ENCODE measurements around the gene CARNS1.
A peak's percentile ranks its signal among the peaks of the same experiment; 100 is the strongest.
"Not testable (repeated sequence)": the region's sequence is repeated elsewhere in the genome, so short reads cannot be mapped to it uniquely, and the experiment has no call there.

Gene CARNS1

GRCh38 chr11:67396259-67396581, 19.3 kb upstream of the CARNS1 start:
- DNase-seq (ENCODE audit: low read depth in 2 of 2): no peak

GRCh38 chr11:67396587-67397389, 18.7 kb upstream of the CARNS1 start:
- no peak for DNase-seq (ENCODE audit: low read depth in 2 of 2)

- no peak for DNase-seq (ENCODE audit: low read depth in 2 of 2)
Measured at GRCh38 chr11:67397536-67397935, 17.9 kb upstream of the CARNS1 start.

GRCh38 chr11:67397986-67398660, 17.4 kb upstream of the CARNS1 start:
- DNase-seq (ENCODE audit: low read depth in 2 of 2): no peak

GRCh38 chr11:67398661-67399563, 16.6 kb upstream of the CARNS1 start:
- DNase-seq (ENCODE audit: low read depth in 2 of 2): no peak

GRCh38 chr11:67400251-67400941, 15.1 kb upstream of the CARNS1 start:
- no peak for DNase-seq (ENCODE audit: low read depth in 2 of 2)

- DNase-seq (ENCODE audit: low read depth in 2 of 2): no peak
Measured at GRCh38 chr11:67400942-67401494, 14.5 kb upstream of the CARNS1 start.

- peak; percentile 81 to 88 for DNase-seq (ENCODE audit: low read depth in 2 of 2)
Measured at GRCh38 chr11:67401495-67402191, 13.8 kb upstream of the CARNS1 start, which contains the start of gene PPP1CA. Gene PPP1CA (minus strand): TSS chr11:67401858. CDS start chr11:67401782, 76 bp downstream.

GRCh38 chr11:67402192-67402839, 13.2 kb upstream of the CARNS1 start:
- DNase-seq (ENCODE audit: low read depth in 2 of 2): not testable (repeated sequence)

GRCh38 chr11:67403085-67403484, 12.4 kb upstream of the CARNS1 start:
- DNase-seq (ENCODE audit: low read depth in 2 of 2): not testable (repeated sequence)

GRCh38 chr11:67404515-67405195, 10.8 kb upstream of the CARNS1 start:
- no peak for DNase-seq (ENCODE audit: low read depth in 2 of 2)

GRCh38 chr11:67405196-67405567, 10.3 kb upstream of the CARNS1 start:
- no peak for DNase-seq (ENCODE audit: low read depth in 2 of 2)

GRCh38 chr11:67405688-67406339, 9.7 kb upstream of the CARNS1 start:
- no peak for DNase-seq (ENCODE audit: low read depth in 2 of 2)

- DNase-seq (ENCODE audit: low read depth in 2 of 2): no peak
Measured at GRCh38 chr11:67406420-67406968, 9.0 kb upstream of the CARNS1 start.

GRCh38 chr11:67406969-67407687, 8.3 kb upstream of the CARNS1 start:
- DNase-seq (ENCODE audit: low read depth in 2 of 2): no peak

GRCh38 chr11:67407688-67408163, 7.8 kb upstream of the CARNS1 start:
- no peak for DNase-seq (ENCODE audit: low read depth in 2 of 2)

- no peak for DNase-seq (ENCODE audit: low read depth in 2 of 2)
Measured at GRCh38 chr11:67408437-67409200, 6.9 kb upstream of the CARNS1 start.

Data from stimulated activated CD4-positive, alpha-beta T cell treated with anti-CD3 and anti-CD28 coated beads, Interleukin-15, amount 100 ng/mL, for 48 hours (primary cell).